Stomach (tissue), 9 donors: ENCODE data around the gene MYRIP. TPM values are rescaled to one million over a fixed set of nuclear protein-coding genes. Genes with fewer than 3 reads are reported as not detected.

Experiments used
- DNase-seq, 2 donors: peaks; one replicate each; pipeline versions ENCODE4 v3.0.0 to v3.0.0-alpha.2; 2013 to 2019
- H3K27ac ChIP-seq, 5 donors: fragments of 200-600 bp in 4 of 5; sonication (generic) in 4 of 5; one replicate each; pipeline ENCODE4 v1.5.1; 2013 to 2019; ENCODE audit warnings: mild to moderate bottlenecking in 1 of 5, moderate library complexity in 1 of 5
- H3K27me3 ChIP-seq, 3 donors: fragments of 200-600 bp; sonication (generic); one replicate each; pipeline ENCODE4 v1.5.1; 2017 to 2019; ENCODE audit warnings: mixed run types in 1 of 3
- H3K36me3 ChIP-seq, 4 donors: fragments of 200-600 bp; sonication (generic); 1 replicate in 3 of 4; 2 replicates in 1 of 4; pipeline ENCODE4 v1.5.1; 2016 to 2019
- H3K4me1 ChIP-seq, 4 donors: fragments of 200-600 bp; sonication (generic); one replicate each; pipeline ENCODE4 v1.5.1; 2016 to 2019
- H3K4me3 ChIP-seq, 4 donors: fragments of 200-600 bp; sonication (generic) in 3 of 4; one replicate each; pipeline ENCODE4 v1.5.1; 2016 to 2019; ENCODE audit warnings: mild to moderate bottlenecking in 1 of 4
- H3K9me3 ChIP-seq, 4 donors: fragments of 200-600 bp; sonication (generic); one replicate each; pipeline ENCODE4 v1.5.1; 2016 to 2019
- CTCF ChIP-seq, 7 experiments: fragments of 450-650 bp in 4 of 7; fragments of 200-600 bp in 3 of 7; sonication (generic) in 3 of 7; IDR thresholded peaks; one replicate each; pipeline ENCODE4 v1.5.1; 2016 to 2019; ENCODE audit warnings: antibody characterized with exemption in 7 of 7, control low read depth in 2 of 7, mild to moderate bottlenecking in 1 of 7
- EP300 ChIP-seq: sonication (generic); formaldehyde crosslinking; IDR thresholded peaks from one replicate; pipeline ENCODE4 v1.6.1; 2017; ENCODE audit warnings: antibody characterized with exemption
- POLR2A ChIP-seq, 4 donors: fragments of 450-650 bp; IDR thresholded peaks; one replicate each; pipeline ENCODE4 v1.6.1; 2016; ENCODE audit warnings: antibody characterized with exemption in 4 of 4, control low read depth in 2 of 4, mild to moderate bottlenecking in 1 of 4, moderate library complexity in 1 of 4
- POLR2AphosphoS5 ChIP-seq, 3 donors: sonication (generic); formaldehyde crosslinking; IDR thresholded peaks; one replicate each; pipeline ENCODE4 v1.6.1; 2016; ENCODE audit warnings: antibody characterized with exemption in 3 of 3
- WGBS, 5 donors: extraction: QIAGEN DNeasy Blood & Tissue Kit in 3 of 5; methylation state at CpG; one replicate each; pipeline versions ENCODE4 v1.1.5 to v1.1.7; 2013 to 2018; 5-methylcytosine and 5-hydroxymethylcytosine counted together
- intact Hi-C: fragments of 100-400 bp; cut with DNase I; formaldehyde crosslinking; loops from one replicate; pipeline ENCODE4 v1.15.1; 2023; ENCODE audit warnings: low total_unique reads
- polyA plus RNA-seq, 3 donors: library from polyadenylated mRNA; stranded (reverse); fragments of 200-250 nt; gene quantifications; one replicate each; pipeline ENCODE4 v1.2.3, GENCODE V29; 2013
- small RNA-seq, 4 donors: library from RNA; depleted of rRNA; stranded (forward); fragments of <200 nt; gene quantifications; one replicate each; pipeline ENCODE3, GENCODE V24; 2016
- total RNA-seq, 5 donors: library from RNA; depleted of rRNA; stranded (reverse); fragments of >200 nt; gene quantifications; one replicate each; pipeline versions ENCODE4 v1.1.0 to v1.2.3, GENCODE V29; 2014 to 2016
- donor health status: healthy with polysubstance abuse.
- donor health status: Bipolar disorder and iron deficiency.
- donor health status: healthy.

MYRIP gene
- total and polyA plus RNA-seq, 8 donors, result 1.8 to 20.6 (median 6.8) TPM

GRCh38 chr3:40309418-40309924, 500.1 kb downstream of the MYRIP start, which contains the start of gene EIF1B:
TSS of gene EIF1B (plus strand) at chr3:40309707. CDS start at chr3:40309942, 235 bp downstream.
- Histone ChIP-seq H3K9me3 (no peaks in the 10 kb centered on the region), H3K27me3 (no peaks in the 10 kb centered on the region), H3K27ac (peak within 1 kb of the TSS; percentile 95 to 99 (median 97)), H3K4me3 (peak within 1 kb of the TSS; percentile 91 to 98 (median 94)), H3K36me3 (peaks cover 13 to 32% (median 32%) of the 10 kb centered on the region in 4 donors), H3K4me1 (peaks cover 27 to 51% (median 38%) of the 10 kb centered on the region in 4 donors)
- 0% methylated on average over 41 to 50 of the region's 50 CpGs for WGBS, 5 donors
- intact Hi-C loops, result no loop called here
- TF ChIP-seq EP300 (no peak), POLR2AphosphoS5 (IDR thresholded peaks at IDR 0.05) (peak; percentile 88 to 96 (median 95)), POLR2A (IDR thresholded peaks at IDR 0.05) (peak in 2 of 4 donors; percentile 45 to 90), CTCF (IDR thresholded peaks at IDR 0.05) (peak in 5 of 7 experiments; percentile 68 to 94 (median 89))
- DNase-seq, result peak; percentile 99

Small RNA genes within 50 kb of the gene (small RNA-seq; reads per million reads assigned to genes)
- gene RF00264 (0 reads per million in 4 donors), gene RN7SL411P (0 reads per million in 4 donors), gene RNU4-56P (0 reads per million in 4 donors)
